Esophagus muscularis mucosa (tissue), 4 donors: ENCODE results near the gene DLGAP4. TPM values are rescaled to one million over a fixed set of nuclear protein-coding genes. Genes with fewer than 3 reads are reported as not detected.

ENCODE experiments used
- DNase-seq: peaks from one replicate; pipeline ENCODE4 v3.0.0-alpha.2; 2017; ENCODE audit errors: extremely low spot score
- H3K27ac ChIP-seq, 4 donors: fragments of 200-600 bp; sonication (generic); replicated peaks in 1 of 4; 1 replicate in 3 of 4; 2 replicates in 1 of 4; pipeline ENCODE4 v1.5.1; 2016 to 2019; ENCODE audit warnings: mild to moderate bottlenecking in 1 of 4
- H3K27me3 ChIP-seq, 4 donors: fragments of 200-600 bp; sonication (generic); one replicate each; pipeline versions ENCODE4 v1.5.1 to v1.6.0; 2016 to 2019
- H3K36me3 ChIP-seq, 4 donors: fragments of 200-600 bp; sonication (generic); one replicate each; pipeline ENCODE4 v1.5.1; 2016 to 2019
- H3K4me1 ChIP-seq, 4 donors: fragments of 200-600 bp; sonication (generic); one replicate each; pipeline ENCODE4 v1.5.1; 2016 to 2019
- H3K4me3 ChIP-seq, 4 donors: fragments of 200-600 bp; sonication (generic); 1 replicate in 2 of 4; 2 replicates in 2 of 4; pipeline ENCODE4 v1.5.1; 2016 to 2019; ENCODE audit warnings: mild to moderate bottlenecking in 4 of 4, moderate library complexity in 1 of 4
- H3K9me3 ChIP-seq, 4 donors: fragments of 200-600 bp; sonication (generic); 1 replicate in 3 of 4; 2 replicates in 1 of 4; pipeline ENCODE4 v1.5.1; 2016 to 2019
- CTCF ChIP-seq, 3 experiments: fragments of 200-600 bp in 2 of 3; fragments of 450-650 bp in 1 of 3; sonication (generic) in 2 of 3; IDR thresholded peaks; one replicate each; pipeline ENCODE4 v1.5.1; 2017 to 2019; ENCODE audit warnings: antibody characterized with exemption in 3 of 3, mild to moderate bottlenecking in 2 of 3, moderate library complexity in 1 of 3
- EP300 ChIP-seq: sonication (generic); formaldehyde crosslinking; IDR thresholded peaks from one replicate; pipeline ENCODE4 v1.6.1; 2017; ENCODE audit warnings: antibody characterized with exemption
- POLR2A ChIP-seq: fragments of 450-650 bp; IDR thresholded peaks from one replicate; pipeline ENCODE4 v1.6.1; 2017; ENCODE audit warnings: antibody characterized with exemption, moderate library complexity, mild to moderate bottlenecking, low read depth
- POLR2AphosphoS5 ChIP-seq, 2 donors: sonication (generic); formaldehyde crosslinking; IDR thresholded peaks; one replicate each; pipeline ENCODE4 v1.6.1; 2017; ENCODE audit warnings: antibody characterized with exemption in 2 of 2
- WGBS: methylation state at CpG from one replicate; pipeline ENCODE4 v1.1.5; 2018; 5-methylcytosine and 5-hydroxymethylcytosine counted together
- intact Hi-C: fragments of 100-400 bp; cut with DNase I; formaldehyde crosslinking; loops from one replicate; pipeline ENCODE4 v1.15.1; 2023
- total RNA-seq, 4 donors: library from RNA; depleted of rRNA; stranded (reverse); fragments of >200 nt; gene quantifications; one replicate each; pipeline versions ENCODE4 v1.1.0 to v1.2.1, GENCODE V29; 2016

Gene DLGAP4
- total RNA-seq, 4 donors from 2014 or later: 43.6 to 90.0 (median 48.8) TPM

GRCh38 chr20:36394340-36394965 is 88.3 kb downstream of the DLGAP4 start:
- WGBS: 71% methylated on average over 11 of the region's 20 CpGs
- TF ChIP-seq EP300 (no peak), POLR2AphosphoS5 (IDR thresholded peaks at IDR 0.05) (no peak), CTCF (IDR thresholded peaks at IDR 0.05) (no peak), POLR2A (no peak)
- intact Hi-C loops: no loop called here
- Histone ChIP-seq H3K36me3 (no peaks in the 10 kb centered on the region), H3K27ac (no peak overlapping the region), H3K27me3 (peaks cover 0 to 70% (median under 1%) of the 10 kb centered on the region in 4 donors), H3K9me3 (no peaks in the 10 kb centered on the region), H3K4me1 (no peaks in the 10 kb centered on the region), H3K4me3 (no peak overlapping the region)
- DNase-seq: no peak

- Histone ChIP-seq H3K27me3 (peaks cover 0 to 67% (median 4%) of the 10 kb centered on the region in 4 donors), H3K36me3 (no peaks in the 10 kb centered on the region), H3K9me3 (no peaks in the 10 kb centered on the region), H3K4me1 (no peaks in the 10 kb centered on the region), H3K27ac (no peak overlapping the region), H3K4me3 (no peak overlapping the region)
- no peak for TF ChIP-seq CTCF (IDR thresholded peaks at IDR 0.05)
- TF ChIP-seq POLR2A: no peak
- no peak for TF ChIP-seq EP300
- no peak for TF ChIP-seq POLR2AphosphoS5 (IDR thresholded peaks at IDR 0.05)
- intact Hi-C loops: no loop called here
- DNase-seq: no peak
- WGBS: 86% methylated on average over 6 of the region's 6 CpGs
Observed at GRCh38 chr20:36396340-36396739, 90.2 kb downstream of the DLGAP4 start.

- Histone ChIP-seq H3K36me3 (no peaks in the 10 kb centered on the region), H3K27ac (no peak overlapping the region), H3K4me1 (no peaks in the 10 kb centered on the region), H3K4me3 (no peak overlapping the region), H3K9me3 (no peaks in the 10 kb centered on the region), H3K27me3 (peaks cover 0 to 67% (median 4%) of the 10 kb centered on the region in 4 donors)
- no peak for TF ChIP-seq POLR2AphosphoS5 (IDR thresholded peaks at IDR 0.05)
- TF ChIP-seq EP300: no peak
- TF ChIP-seq POLR2A: no peak
- no peak for TF ChIP-seq CTCF (IDR thresholded peaks at IDR 0.05)
- no peak for DNase-seq
- WGBS: 63% methylated on average over 8 of the region's 8 CpGs
- intact Hi-C loops: no loop called here
Observed at GRCh38 chr20:36396847-36397630, 90.9 kb downstream of the DLGAP4 start.

GRCh38 chr20:36398515-36398914 is 92.4 kb downstream of the DLGAP4 start:
- intact Hi-C loops: no loop called here
- WGBS: 71% methylated on average over 3 of the region's 3 CpGs
- no peak for DNase-seq
- no peak overlapping the region for H3K27ac ChIP-seq
- H3K4me1 ChIP-seq: no peaks in the 10 kb centered on the region
- H3K9me3 ChIP-seq: peaks cover 0 to 10% (median 0%) of the 10 kb centered on the region in 4 donors
- H3K36me3 ChIP-seq: no peaks in the 10 kb centered on the region
- H3K4me3 ChIP-seq: no peak overlapping the region
- peaks cover 0 to 67% (median 4%) of the 10 kb centered on the region in 4 donors for H3K27me3 ChIP-seq
- no peak for TF ChIP-seq EP300
- no peak for TF ChIP-seq POLR2A
- TF ChIP-seq POLR2AphosphoS5 (IDR thresholded peaks at IDR 0.05): no peak
- no peak for TF ChIP-seq CTCF (IDR thresholded peaks at IDR 0.05)
